Endothelial cell of umbilical vein (primary cell): ENCODE results near the gene TRIP13. TPM values are rescaled to one million over a fixed set of nuclear protein-coding genes. Genes with fewer than 3 reads are reported as not detected.

ENCODE experiments used
- BruUV-seq: library from RNA; stranded (reverse); fragments of 400-500 nt; replicated peaks from 2 replicates; lab custom pipeline; 2021; lab: Mats Ljungman, UMichigan
- CTCF ChIA-PET: fragments of 300-600, 350-600 bp; sonication (Branson Sonifier 250); formaldehyde crosslinking; loops from one replicate; lab custom pipeline; 2021; ENCODE audit warnings: antibody characterized with exemption, inconsistent platforms; lab: Charles Lee
- POLR2A ChIA-PET: fragments of 300-600, 350-600 bp; sonication (Branson Sonifier 250); formaldehyde crosslinking; loops from one replicate; lab custom pipeline; 2021; ENCODE audit warnings: antibody characterized with exemption, inconsistent platforms; lab: Charles Lee
- DNase-seq: peaks from one replicate; pipeline ENCODE4 v3.0.0-alpha.2; 2011; ENCODE audit warnings: low read depth, low spot score
- FAIRE-seq: peaks from 2 replicates; lab custom pipeline; 2011; peaks lifted over from hg19 to GRCh38; lab: Jason Lieb, UNC
- H2AFZ ChIP-seq: 2 replicates; pipeline ENCODE4 v1.6.0; 2012; ENCODE audit warnings: low read depth, low read length, control low read depth, inconsistent platforms
- H3K27ac ChIP-seq: 2 replicates; pipeline ENCODE4 v1.5.1; 2011; ENCODE audit warnings: low read depth, mild to moderate bottlenecking, control low read depth, low read length, moderate library complexity; ENCODE audit not compliant: insufficient read depth
- H3K27me3 ChIP-seq, 2 experiments: 2 replicates each; pipeline versions ENCODE4 v1.6.0 to v1.6.1; 2011; ENCODE audit warnings: low read length in 2 of 2, mixed read lengths in 1 of 2; ENCODE audit not compliant: control insufficient read depth in 2 of 2, insufficient read depth in 2 of 2
- H3K36me3 ChIP-seq, 2 experiments: 2 replicates in 1 of 2; 3 replicates in 1 of 2; pipeline ENCODE4 v1.5.1; 2011; ENCODE audit warnings: low read length in 2 of 2, mild to moderate bottlenecking in 1 of 2, moderate library complexity in 1 of 2; ENCODE audit not compliant: control insufficient read depth in 2 of 2, insufficient read depth in 2 of 2; ENCODE audit errors: extremely low read depth in 1 of 2
- H3K4me1 ChIP-seq: 3 replicates; pipeline ENCODE4 v1.5.1; 2011; ENCODE audit warnings: mild to moderate bottlenecking, low read length; ENCODE audit not compliant: control insufficient read depth, insufficient read depth; ENCODE audit errors: extremely low read depth
- H3K4me2 ChIP-seq: 2 replicates; pipeline ENCODE4 v1.6.1; 2011; ENCODE audit warnings: low read length, control low read depth, mixed read lengths; ENCODE audit not compliant: insufficient read depth
- H3K4me3 ChIP-seq, 3 experiments: fragments of 200-600 bp in 1 of 3; sonication (generic), shearing (Covaris generic) in 1 of 3; replicated peaks in 1 of 3; 2 replicates each; pipeline ENCODE4 v1.5.1; 2011 to 2016; ENCODE audit warnings: control low read depth in 3 of 3, low read length in 3 of 3, mild to moderate bottlenecking in 2 of 3, inconsistent platforms in 1 of 3, low read depth in 1 of 3, moderate library complexity in 1 of 3; ENCODE audit not compliant: insufficient read depth in 1 of 3
- H3K79me2 ChIP-seq: 2 replicates; pipeline ENCODE4 v1.6.0; 2012; ENCODE audit warnings: low read length, inconsistent platforms; ENCODE audit not compliant: control insufficient read depth, insufficient read depth
- H3K9ac ChIP-seq: replicated peaks from 2 replicates; pipeline ENCODE3; 2011; ENCODE audit warnings: low read length, control low read depth; ENCODE audit not compliant: insufficient read depth; ENCODE audit errors: extremely low read depth
- H3K9me1 ChIP-seq: replicated peaks from 3 replicates; pipeline ENCODE4 v1.6.0; 2011; ENCODE audit warnings: mild to moderate bottlenecking, low read length; ENCODE audit not compliant: control insufficient read depth, insufficient read depth; ENCODE audit errors: extremely low read depth
- H3K9me3 ChIP-seq: replicated peaks from 2 replicates; pipeline ENCODE4 v1.5.1; 2012; ENCODE audit warnings: low read length, inconsistent platforms; ENCODE audit not compliant: control insufficient read depth, insufficient read depth
- H4K20me1 ChIP-seq: replicated peaks from 2 replicates; pipeline ENCODE3; 2011; ENCODE audit warnings: mild to moderate bottlenecking, low read length; ENCODE audit not compliant: control insufficient read depth, insufficient read depth; ENCODE audit errors: extremely low read depth
- EZH2 ChIP-seq: IDR thresholded peaks from 2 replicates; pipeline ENCODE4 v1.6.1; 2012; ENCODE audit warnings: borderline replicate concordance, low read depth, mild to moderate bottlenecking, moderate library complexity, low read length, inconsistent platforms; ENCODE audit not compliant: severe bottlenecking
- FOS ChIP-seq: IDR thresholded peaks from 2 replicates; pipeline ENCODE4 v1.6.1; 2011; ENCODE audit warnings: mild to moderate bottlenecking, low read length, moderate library complexity, borderline replicate concordance; ENCODE audit not compliant: insufficient read depth
- GATA2 ChIP-seq: IDR thresholded peaks from 2 replicates; pipeline ENCODE4 v1.7.0; 2011; ENCODE audit warnings: low read depth, mild to moderate bottlenecking, moderate library complexity, mixed read lengths, low read length; ENCODE audit not compliant: insufficient read length, insufficient read depth
- JUN ChIP-seq: IDR thresholded peaks from 2 replicates; pipeline ENCODE4 v1.6.1; 2011; ENCODE audit warnings: borderline replicate concordance, low read depth; ENCODE audit not compliant: insufficient read length, insufficient read depth
- MYC ChIP-seq: IDR thresholded peaks from one replicate; pipeline ENCODE4 v1.6.1; 2011; ENCODE audit warnings: mild to moderate bottlenecking, low read depth, low read length
- POLR2A ChIP-seq: IDR thresholded peaks from 2 replicates; pipeline ENCODE4 v1.6.1; 2012; ENCODE audit warnings: low read depth, mild to moderate bottlenecking, control low read depth, low read length
- POLR2AphosphoS5 ChIP-seq: IDR thresholded peaks from 2 replicates; pipeline ENCODE4 v1.6.1; 2012; ENCODE audit warnings: low read depth, mild to moderate bottlenecking, control low read depth, low read length, moderate library complexity; ENCODE audit not compliant: insufficient read depth
- dilution Hi-C: fragments of 300-500 bp; cut with MboI; formaldehyde crosslinking; loops from one replicate; pipeline ENCODE4 v1.15.0; 2019; ENCODE audit warnings: low sequenced_read_pairs; ENCODE audit not compliant: extremely low pct_ligation_motif_present
- intact Hi-C: fragments of 100-400 bp; cut with micrococcal nuclease; formaldehyde crosslinking; loops from one replicate; pipeline ENCODE4 v1.10.0; 2022
- polyA plus RNA-seq, 4 experiments: library from polyadenylated mRNA; depleted of rRNA in 3 of 4; stranded (reverse) in 3 of 4; unstranded in 1 of 4; fragments of >200 nt; gene quantifications; 2 replicates each; pipeline versions ENCODE4 v1.2.1 to v1.2.3, GENCODE V29; 2011 to 2012; ENCODE audit warnings: missing spikeins in 1 of 4
- total RNA-seq: library from RNA; stranded (reverse); gene quantifications from 2 replicates; pipeline ENCODE4 v1.2.3, GENCODE V29; 2021
- TF ChIP-seq, protein P1 (sequence below): IDR thresholded peaks from 2 replicates; pipeline ENCODE4 v1.6.1; 2011; ENCODE audit not compliant: insufficient read depth, insufficient read length
- TF ChIP-seq, protein P2 (sequence below), 2 donors: IDR thresholded peaks; 1 replicate in 1 of 2; 2 replicates in 1 of 2; pipeline ENCODE4 v1.5.1; 2011; ENCODE audit warnings: low read length in 2 of 2, mild to moderate bottlenecking in 2 of 2, moderate library complexity in 2 of 2, control low read depth in 1 of 2, inconsistent platforms in 1 of 2, low read depth in 1 of 2; ENCODE audit not compliant: insufficient read depth in 1 of 2; ENCODE audit errors: extremely low read depth in 1 of 2

Gene TRIP13
- total and polyA plus RNA-seq, 2 donors (not counting 3 experiments of a cell fraction or from before 2014, with no cell fraction given): 17.4 to 39.0 TPM

DNA sequence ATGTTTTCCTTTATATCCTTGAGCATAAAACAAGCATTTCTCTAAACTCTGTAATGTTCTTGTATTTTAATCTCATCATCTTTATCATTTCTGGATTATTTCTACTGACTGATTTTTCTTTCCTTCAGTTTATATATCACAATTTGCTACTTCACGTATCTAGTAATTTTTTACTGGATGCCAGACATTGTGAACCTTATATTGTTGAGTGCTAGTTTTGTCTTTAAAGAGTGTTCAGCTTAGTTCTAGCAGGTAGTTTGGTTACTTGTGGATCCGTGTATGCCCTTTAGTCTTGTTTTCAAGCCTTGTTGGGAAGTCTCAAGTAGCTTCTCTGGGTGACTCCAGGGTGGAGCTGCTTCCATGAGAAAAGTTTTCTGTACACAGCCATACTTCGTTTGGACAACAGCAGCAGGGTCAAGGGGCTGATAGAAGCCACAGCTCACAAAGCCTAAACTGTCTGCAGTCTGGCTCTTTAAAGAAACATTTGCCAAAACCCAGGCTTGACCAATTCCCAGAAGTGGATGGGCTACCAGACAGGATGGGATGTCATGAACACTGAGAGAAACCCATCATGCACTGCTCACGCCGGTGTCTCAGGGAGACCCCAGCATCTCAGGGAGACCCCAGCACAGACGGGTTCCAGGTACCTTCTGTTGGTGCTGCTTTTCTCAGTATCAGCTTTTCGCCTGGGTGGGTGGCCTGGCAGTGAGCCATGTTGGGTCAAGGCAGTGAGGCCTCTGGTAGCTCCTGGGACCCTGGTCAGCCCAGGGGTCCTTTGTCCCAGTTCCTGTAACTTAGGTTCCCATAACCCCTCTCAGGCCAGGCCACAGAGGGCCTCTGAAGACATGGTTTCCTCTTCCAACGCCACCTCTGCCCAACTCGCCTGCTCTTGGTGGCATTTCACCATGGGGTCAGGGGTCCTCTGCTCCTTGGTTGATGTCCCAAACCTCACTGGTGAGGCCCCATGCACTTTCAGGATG lies 29.1 kb downstream of the TRIP13 start:
- no peak for FAIRE-seq
- Histone ChIP-seq H3K79me2 (no peaks in the 10 kb centered on the region), H3K36me3 (no peaks in the 10 kb centered on the region), H2AFZ (no peak overlapping the region), H3K9me1 (no peaks in the 10 kb centered on the region), H3K27ac (no peak overlapping the region), H3K9me3 (no peaks in the 10 kb centered on the region), H4K20me1 (no peaks in the 10 kb centered on the region), H3K27me3 (peaks cover 2 to 10% of the 10 kb centered on the region in 2 experiments), H3K4me1 (peaks cover 3% of the 10 kb centered on the region), H3K4me2 (no peak overlapping the region), H3K9ac (no peak overlapping the region), H3K4me3 (no peak overlapping the region)
- TF ChIP-seq MYC (no peak), POLR2A (no peak), EZH2 (no peak), GATA2 (no peak), POLR2AphosphoS5 (no peak), JUN (no peak), FOS (no peak)
- TF ChIP-seq, protein P1, sequence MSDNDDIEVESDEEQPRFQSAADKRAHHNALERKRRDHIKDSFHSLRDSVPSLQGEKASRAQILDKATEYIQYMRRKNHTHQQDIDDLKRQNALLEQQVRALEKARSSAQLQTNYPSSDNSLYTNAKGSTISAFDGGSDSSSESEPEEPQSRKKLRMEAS: no peak
- TF ChIP-seq, protein P2, sequence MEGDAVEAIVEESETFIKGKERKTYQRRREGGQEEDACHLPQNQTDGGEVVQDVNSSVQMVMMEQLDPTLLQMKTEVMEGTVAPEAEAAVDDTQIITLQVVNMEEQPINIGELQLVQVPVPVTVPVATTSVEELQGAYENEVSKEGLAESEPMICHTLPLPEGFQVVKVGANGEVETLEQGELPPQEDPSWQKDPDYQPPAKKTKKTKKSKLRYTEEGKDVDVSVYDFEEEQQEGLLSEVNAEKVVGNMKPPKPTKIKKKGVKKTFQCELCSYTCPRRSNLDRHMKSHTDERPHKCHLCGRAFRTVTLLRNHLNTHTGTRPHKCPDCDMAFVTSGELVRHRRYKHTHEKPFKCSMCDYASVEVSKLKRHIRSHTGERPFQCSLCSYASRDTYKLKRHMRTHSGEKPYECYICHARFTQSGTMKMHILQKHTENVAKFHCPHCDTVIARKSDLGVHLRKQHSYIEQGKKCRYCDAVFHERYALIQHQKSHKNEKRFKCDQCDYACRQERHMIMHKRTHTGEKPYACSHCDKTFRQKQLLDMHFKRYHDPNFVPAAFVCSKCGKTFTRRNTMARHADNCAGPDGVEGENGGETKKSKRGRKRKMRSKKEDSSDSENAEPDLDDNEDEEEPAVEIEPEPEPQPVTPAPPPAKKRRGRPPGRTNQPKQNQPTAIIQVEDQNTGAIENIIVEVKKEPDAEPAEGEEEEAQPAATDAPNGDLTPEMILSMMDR (IDR thresholded peaks at IDR 0.05; ENCODE audit: extremely low read depth in 1 of 2, insufficient read depth in 1 of 2, low read depth in 1 of 2, low read length in 2 of 2): no peak
- no peak for DNase-seq
- ChIA-PET CTCF (interaction anchor here (1.3 to 3.4 kb wide), 2 partner anchors 219 to 253 kb away, joined by 8 to 44 read pairs; no protein-coding TSS in a partner anchor), POLR2A (no interaction called here)
- dilution Hi-C loops: no loop called here
- intact Hi-C loops: loop anchor here (2.0 to 5.0 kb wide), 2 partner anchors 253 to 721 kb away; no protein-coding TSS in a partner anchor
- no TSS peak for BruUV-seq
